ELR (cell line): ENCODE data around the gene ADCYAP1R1.
"Not testable (repeated sequence)": the region's sequence is repeated elsewhere in the genome, so short reads cannot be mapped to it uniquely, and the experiment has no call there.

Experiments
- DNase-seq: peaks from one replicate; pipeline ENCODE4 v3.0.0-alpha.2; 2015; ENCODE audit warnings: low read depth

Gene ADCYAP1R1

DNA sequence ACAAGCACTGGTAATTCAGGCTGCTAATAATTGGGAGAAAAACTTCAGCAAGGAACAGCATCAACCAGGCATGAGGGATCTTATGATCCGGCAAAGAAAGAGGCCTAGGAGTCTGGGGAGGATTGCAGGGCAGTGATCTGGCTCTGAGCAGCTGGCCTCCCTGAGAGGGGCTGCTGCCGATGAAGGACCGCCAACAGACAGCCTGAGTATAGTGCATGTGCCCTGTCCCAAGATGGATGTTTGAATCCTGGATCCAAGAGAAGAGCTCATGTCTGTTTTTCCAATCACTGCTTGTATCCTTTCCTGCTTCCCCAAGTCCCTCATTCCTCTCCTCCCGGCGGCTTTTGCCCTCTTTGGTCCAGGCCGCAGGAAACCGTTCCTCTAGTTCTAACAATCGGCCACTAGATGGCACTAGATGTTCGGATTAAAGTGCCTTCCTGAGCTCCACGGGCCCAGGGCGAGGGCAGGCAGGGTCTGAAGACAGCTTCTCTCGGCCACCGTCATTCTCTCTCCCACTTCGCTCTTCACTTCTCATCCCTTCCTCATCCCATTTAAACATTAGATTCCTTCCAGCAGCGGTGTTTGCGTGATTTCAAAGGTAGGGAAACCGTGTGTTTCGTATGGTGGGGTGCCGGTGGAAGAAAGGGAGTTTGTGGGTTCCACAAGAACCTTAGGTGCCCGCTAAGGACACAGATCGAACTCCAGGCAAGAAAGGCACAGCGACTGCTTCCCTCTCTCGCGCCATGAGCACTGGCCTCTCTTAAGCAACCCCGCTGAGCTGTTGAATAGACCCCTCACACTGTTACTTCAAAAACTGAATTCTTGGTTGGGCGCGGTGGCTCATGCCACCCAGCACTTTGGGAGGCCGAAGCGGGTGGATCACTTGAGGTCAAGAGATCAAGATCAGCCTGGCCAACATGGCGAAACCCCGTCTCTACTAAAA is 82.4 kb downstream of the ADCYAP1R1 start:
- DNase-seq = peak; percentile 86

DNA sequence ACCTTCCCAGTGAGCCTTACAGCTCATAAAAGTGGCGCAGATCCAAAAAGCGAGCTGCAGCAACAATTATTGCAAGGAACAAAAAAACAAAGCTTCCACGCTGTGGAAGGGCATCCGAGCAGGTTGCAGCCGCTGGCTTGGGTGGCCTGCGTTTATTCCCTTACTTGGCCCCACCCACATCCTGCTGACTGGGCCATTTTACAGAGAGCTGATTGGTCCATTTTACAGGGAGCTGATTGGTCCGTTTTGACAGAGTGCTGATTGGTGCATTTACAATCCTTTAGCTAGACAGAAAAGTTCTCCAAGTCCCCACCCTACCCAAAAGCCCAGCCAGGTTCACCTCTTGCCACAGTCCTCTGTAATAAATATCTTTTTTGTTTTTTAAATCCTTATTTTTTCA is 85.1 kb downstream of the ADCYAP1R1 start:
- no peak for DNase-seq

GRCh38 chr7:31145339-31145738 is 93.2 kb downstream of the ADCYAP1R1 start:
- no peak for DNase-seq

GRCh38 chr7:31146030-31146429 is 93.9 kb downstream of the ADCYAP1R1 start:
- DNase-seq = peak; percentile 34

GRCh38 chr7:31146538-31146937 is 94.4 kb downstream of the ADCYAP1R1 start:
- no peak for DNase-seq

GRCh38 chr7:31151849-31152248 is 99.7 kb downstream of the ADCYAP1R1 start:
- no peak for DNase-seq

- DNase-seq = not testable (repeated sequence)
Observed at GRCh38 chr7:31153318-31153717, 101.2 kb downstream of the ADCYAP1R1 start.

- DNase-seq = no peak
Observed at GRCh38 chr7:31160941-31161340, 108.8 kb downstream of the ADCYAP1R1 start.
